Gastrocnemius medialis (tissue), 4 donors: ENCODE data around the gene UBL4A.

ENCODE experiments used
- POLR2A ChIP-seq, 2 donors: fragments of 450-650 bp; IDR thresholded peaks; one replicate each; pipeline ENCODE4 v1.6.1; 2017; ENCODE audit warnings: antibody characterized with exemption in 2 of 2, mild to moderate bottlenecking in 2 of 2, moderate library complexity in 2 of 2
- TF ChIP-seq, protein P1 (sequence below), 5 experiments: fragments of 450-650 bp in 3 of 5; fragments of 200-600 bp in 2 of 5; sonication (generic) in 2 of 5; IDR thresholded peaks in 4 of 5; conservative IDR thresholded peaks in 1 of 5; 1 replicate in 4 of 5; 2 replicates in 1 of 5; pipeline ENCODE4 v1.5.1; 2016 to 2019; ENCODE audit warnings: antibody characterized with exemption in 5 of 5, mild to moderate bottlenecking in 3 of 5, moderate library complexity in 3 of 5

DNA sequence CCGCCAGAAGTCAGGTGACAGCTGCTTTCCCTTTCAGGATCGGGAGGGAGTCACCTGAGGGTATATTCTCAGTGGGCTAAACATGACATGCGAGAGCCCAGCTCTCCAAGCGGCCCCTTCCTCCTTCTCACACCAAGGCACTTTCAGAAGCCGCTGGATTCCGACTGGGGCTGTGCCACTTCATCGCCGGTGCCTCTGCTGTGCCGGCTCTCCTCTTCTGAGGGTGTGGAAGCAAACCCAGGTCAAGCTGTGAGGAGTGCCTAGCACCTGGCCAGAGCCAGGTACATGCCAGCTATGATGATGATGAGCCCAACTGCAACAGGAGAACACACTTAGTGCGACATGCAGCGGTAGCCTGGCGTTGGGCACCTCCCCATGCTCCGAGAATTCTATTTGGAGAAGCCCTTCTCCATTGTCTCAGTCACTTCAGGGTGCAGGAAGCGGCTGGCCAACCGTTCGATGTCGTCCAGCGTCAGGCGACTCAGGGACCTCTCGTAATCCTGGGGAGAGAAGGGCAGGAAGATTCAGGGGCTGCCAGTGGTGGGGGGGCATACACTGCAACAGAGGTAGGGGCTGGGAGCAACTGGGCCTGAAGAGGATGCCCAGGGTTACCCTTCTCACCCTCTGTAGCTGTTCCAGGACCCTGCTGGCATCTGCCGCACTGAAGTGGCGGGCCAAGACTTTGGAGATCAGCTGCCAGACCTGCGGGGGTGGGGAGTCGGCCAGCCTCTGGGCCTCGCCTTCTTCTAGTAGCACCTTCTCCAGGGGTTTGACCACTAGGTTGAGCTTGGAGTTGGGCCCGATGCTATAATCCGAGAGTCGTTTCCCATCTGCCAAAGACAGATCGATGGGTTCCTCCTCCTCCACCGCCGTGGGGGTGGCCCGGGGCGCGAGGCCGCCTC, 1.0 kb downstream of the UBL4A start:
- TF ChIP-seq POLR2A (IDR thresholded peaks at IDR 0.05), result no peak
- TF ChIP-seq, protein P1, sequence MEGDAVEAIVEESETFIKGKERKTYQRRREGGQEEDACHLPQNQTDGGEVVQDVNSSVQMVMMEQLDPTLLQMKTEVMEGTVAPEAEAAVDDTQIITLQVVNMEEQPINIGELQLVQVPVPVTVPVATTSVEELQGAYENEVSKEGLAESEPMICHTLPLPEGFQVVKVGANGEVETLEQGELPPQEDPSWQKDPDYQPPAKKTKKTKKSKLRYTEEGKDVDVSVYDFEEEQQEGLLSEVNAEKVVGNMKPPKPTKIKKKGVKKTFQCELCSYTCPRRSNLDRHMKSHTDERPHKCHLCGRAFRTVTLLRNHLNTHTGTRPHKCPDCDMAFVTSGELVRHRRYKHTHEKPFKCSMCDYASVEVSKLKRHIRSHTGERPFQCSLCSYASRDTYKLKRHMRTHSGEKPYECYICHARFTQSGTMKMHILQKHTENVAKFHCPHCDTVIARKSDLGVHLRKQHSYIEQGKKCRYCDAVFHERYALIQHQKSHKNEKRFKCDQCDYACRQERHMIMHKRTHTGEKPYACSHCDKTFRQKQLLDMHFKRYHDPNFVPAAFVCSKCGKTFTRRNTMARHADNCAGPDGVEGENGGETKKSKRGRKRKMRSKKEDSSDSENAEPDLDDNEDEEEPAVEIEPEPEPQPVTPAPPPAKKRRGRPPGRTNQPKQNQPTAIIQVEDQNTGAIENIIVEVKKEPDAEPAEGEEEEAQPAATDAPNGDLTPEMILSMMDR (IDR thresholded peaks at IDR 0.05 in 4 of 5, conservative IDR thresholded peaks at IDR 0.05 in 1 of 5), result no peak
